Activated CD4-positive, alpha-beta memory T cell treated with anti-CD3 and anti-CD28 coated beads, Interleukin-2, amount 10 ng/mL, durations not matched to agents 7 days and 5 days (primary cell): ENCODE results near the gene AXIN1. TPM values are rescaled to one million over a fixed set of nuclear protein-coding genes. Genes with fewer than 3 reads are reported as not detected.
"Not testable (repeated sequence)": the region's sequence is repeated elsewhere in the genome, so short reads cannot be mapped to it uniquely, and the experiment has no call there.

Experiments
- CTCF ChIA-PET: fragments of 350-600 bp; sonication (Branson Sonifier 250); formaldehyde crosslinking; loops from one replicate; lab custom pipeline; 2021; ENCODE audit warnings: antibody characterized with exemption, inconsistent platforms; lab: Charles Lee
- POLR2A ChIA-PET: fragments of 350-600 bp; sonication (Branson Sonifier 250); formaldehyde crosslinking; loops from one replicate; lab custom pipeline; 2021; ENCODE audit warnings: antibody characterized with exemption; lab: Charles Lee
- DNase-seq: peaks from one replicate; pipeline ENCODE4 v3.0.0-alpha.2; 2020
- H3K27ac Mint-ChIP-seq: one replicate; pipeline ENCODE4 v1.8.0; 2021; ENCODE audit warnings: mild to moderate bottlenecking, mixed read lengths
- H3K27me3 Mint-ChIP-seq: one replicate; pipeline ENCODE4 v1.8.0; 2021; ENCODE audit warnings: mixed read lengths
- H3K36me3 Mint-ChIP-seq: one replicate; pipeline ENCODE4 v1.8.0; 2021; ENCODE audit warnings: low read depth, mixed read lengths
- H3K4me1 Mint-ChIP-seq: one replicate; pipeline ENCODE4 v1.8.0; 2021; ENCODE audit warnings: mixed read lengths
- H3K4me3 Mint-ChIP-seq: one replicate; pipeline ENCODE4 v1.8.0; 2021; ENCODE audit warnings: mild to moderate bottlenecking, mixed read lengths
- H3K9me3 Mint-ChIP-seq: one replicate; pipeline ENCODE4 v1.8.0; 2021; ENCODE audit warnings: mixed read lengths
- total RNA-seq, 2 experiments: library from RNA; stranded (reverse); gene quantifications; one replicate each; pipeline ENCODE4 v1.2.3, GENCODE V29; 2021

Gene AXIN1
- total RNA-seq, 2 experiments from 2014 or later: 25.4 to 25.7 TPM

- CTCF ChIA-PET: no interaction called here
- no peak overlapping the region for H3K27ac Mint-ChIP-seq
These were observed 83.3 kb downstream of the AXIN1 start for GRCh38 chr16:269061-269796.

GRCh38 chr16:268141-269053 lies 84.1 kb downstream of the AXIN1 start:
- H3K9me3 Mint-ChIP-seq: peaks cover 3% of the 10 kb centered on the region
- H3K36me3 Mint-ChIP-seq: no peaks in the 10 kb centered on the region
- ChIA-PET POLR2A (no interaction called here), CTCF (no interaction called here)
- DNase-seq: no peak
- peaks cover 3% of the 10 kb centered on the region for H3K4me1 Mint-ChIP-seq
- no peak overlapping the region for H3K27ac Mint-ChIP-seq
- H3K27me3 Mint-ChIP-seq: peaks cover 4% of the 10 kb centered on the region
- H3K4me3 Mint-ChIP-seq: no peak overlapping the region

More at GRCh38 chr16:269061-269796, 83.3 kb downstream of the AXIN1 start:
- DNase-seq: no peak
- H3K9me3 Mint-ChIP-seq: peaks cover 3% of the 10 kb centered on the region
- POLR2A ChIA-PET: no interaction called here
- H3K27me3 Mint-ChIP-seq: peaks cover 4% of the 10 kb centered on the region
- H3K36me3 Mint-ChIP-seq: no peaks in the 10 kb centered on the region
- H3K4me1 Mint-ChIP-seq: peaks cover 3% of the 10 kb centered on the region
- H3K4me3 Mint-ChIP-seq: no peak overlapping the region

- POLR2A ChIA-PET, H3K9me3 Mint-ChIP-seq, DNase-seq, H3K4me1 Mint-ChIP-seq, H3K27me3 Mint-ChIP-seq, H3K4me3 Mint-ChIP-seq, H3K27ac Mint-ChIP-seq, H3K36me3 Mint-ChIP-seq, CTCF ChIA-PET: not testable (repeated sequence)
These were observed 85.0 kb downstream of the AXIN1 start for GRCh38 chr16:267562-267961.

GRCh38 chr16:266258-267164 lies 86.0 kb downstream of the AXIN1 start:
- CTCF ChIA-PET: no interaction called here
- no peaks in the 10 kb centered on the region for H3K27me3 Mint-ChIP-seq
- H3K27ac Mint-ChIP-seq: no peak overlapping the region
- POLR2A ChIA-PET: no interaction called here
- H3K4me3 Mint-ChIP-seq: no peak overlapping the region
- no peak for DNase-seq
- H3K4me1 Mint-ChIP-seq: peaks cover 3% of the 10 kb centered on the region
- peaks cover 5% of the 10 kb centered on the region for H3K36me3 Mint-ChIP-seq
- H3K9me3 Mint-ChIP-seq: peaks cover 3% of the 10 kb centered on the region

GRCh38 chr16:265711-266110 lies 86.8 kb downstream of the AXIN1 start:
- no peak overlapping the region for H3K27ac Mint-ChIP-seq
- CTCF ChIA-PET: no interaction called here
- peaks cover 3% of the 10 kb centered on the region for H3K9me3 Mint-ChIP-seq
- H3K36me3 Mint-ChIP-seq: peaks cover 5% of the 10 kb centered on the region
- no peak overlapping the region for H3K4me3 Mint-ChIP-seq
- H3K4me1 Mint-ChIP-seq: peaks cover 3% of the 10 kb centered on the region
- no peak for DNase-seq
- no peaks in the 10 kb centered on the region for H3K27me3 Mint-ChIP-seq
- POLR2A ChIA-PET: no interaction called here

GRCh38 chr16:265002-265529 lies 87.5 kb downstream of the AXIN1 start:
- H3K27ac Mint-ChIP-seq: no peak overlapping the region
- POLR2A ChIA-PET: no interaction called here
- DNase-seq: no peak
- peaks cover 3% of the 10 kb centered on the region for H3K4me1 Mint-ChIP-seq
- H3K27me3 Mint-ChIP-seq: no peaks in the 10 kb centered on the region
- H3K4me3 Mint-ChIP-seq: no peak overlapping the region
- H3K36me3 Mint-ChIP-seq: peaks cover 5% of the 10 kb centered on the region
- H3K9me3 Mint-ChIP-seq: peaks cover 3% of the 10 kb centered on the region
- CTCF ChIA-PET: no interaction called here

- H3K36me3 Mint-ChIP-seq: peaks cover 5% of the 10 kb centered on the region
- no peak for DNase-seq
- no peaks in the 10 kb centered on the region for H3K27me3 Mint-ChIP-seq
- H3K4me3 Mint-ChIP-seq: no peak overlapping the region
- ChIA-PET POLR2A (no interaction called here), CTCF (no interaction called here)
- H3K4me1 Mint-ChIP-seq: peaks cover 3% of the 10 kb centered on the region
- no peak overlapping the region for H3K27ac Mint-ChIP-seq
- peaks cover 3% of the 10 kb centered on the region for H3K9me3 Mint-ChIP-seq
These were observed 88.0 kb downstream of the AXIN1 start for GRCh38 chr16:264440-264951.

GRCh38 chr16:263944-264343 lies 88.6 kb downstream of the AXIN1 start:
- POLR2A ChIA-PET: no interaction called here
- Mint-ChIP-seq H3K9me3 (peaks cover 3% of the 10 kb centered on the region), H3K36me3 (peaks cover 5% of the 10 kb centered on the region), H3K4me3 (no peak overlapping the region), H3K27me3 (no peaks in the 10 kb centered on the region), H3K27ac (no peak overlapping the region), H3K4me1 (peaks cover 8% of the 10 kb centered on the region)
- DNase-seq: no peak
- CTCF ChIA-PET: no interaction called here

- Mint-ChIP-seq H3K4me1 (peaks cover 9% of the 10 kb centered on the region), H3K27me3 (no peaks in the 10 kb centered on the region), H3K36me3 (peaks cover 5% of the 10 kb centered on the region), H3K27ac (no peak overlapping the region), H3K4me3 (no peak overlapping the region), H3K9me3 (peaks cover 3% of the 10 kb centered on the region)
- no peak for DNase-seq
- POLR2A ChIA-PET: no interaction called here
- CTCF ChIA-PET: no interaction called here
These were observed 89.2 kb downstream of the AXIN1 start for GRCh38 chr16:263182-263774.

GRCh38 chr16:262121-262745 lies 90.3 kb downstream of the AXIN1 start:
- H3K27ac Mint-ChIP-seq: no peak overlapping the region
- H3K4me3 Mint-ChIP-seq: no peak overlapping the region
- H3K27me3 Mint-ChIP-seq: no peaks in the 10 kb centered on the region
- H3K36me3 Mint-ChIP-seq: peaks cover 7% of the 10 kb centered on the region
- DNase-seq: no peak
- ChIA-PET CTCF (no interaction called here), POLR2A (no interaction called here)
- peaks cover 11% of the 10 kb centered on the region for H3K4me1 Mint-ChIP-seq
- H3K9me3 Mint-ChIP-seq: no peaks in the 10 kb centered on the region

GRCh38 chr16:261031-261691 lies 91.4 kb downstream of the AXIN1 start:
- peaks cover 7% of the 10 kb centered on the region for H3K36me3 Mint-ChIP-seq
- POLR2A ChIA-PET: no interaction called here
- no peaks in the 10 kb centered on the region for H3K9me3 Mint-ChIP-seq

More at GRCh38 chr16:261031-261691, 91.4 kb downstream of the AXIN1 start:
- H3K27ac Mint-ChIP-seq: no peak overlapping the region
- no peak for DNase-seq
- peaks cover 12% of the 10 kb centered on the region for H3K4me1 Mint-ChIP-seq
- CTCF ChIA-PET: no interaction called here
- no peak overlapping the region for H3K4me3 Mint-ChIP-seq
- no peaks in the 10 kb centered on the region for H3K27me3 Mint-ChIP-seq
